WTC11 (cell line): ENCODE data around the gene ZMIZ1. TPM values are rescaled to one million over a fixed set of nuclear protein-coding genes. Genes with fewer than 3 reads are reported as not detected.

Source experiments
- ATAC-seq: fragments of 200-7000 bp; cut with Tn5 transposase; 2 replicates; pipeline ENCODE4 v1.10.0; 2021; ENCODE audit warnings: mild to moderate bottlenecking, moderate library complexity
- CTCF ChIA-PET: fragments of 300-600 bp; sonication (Branson Sonifier 250); formaldehyde crosslinking; loops from one replicate; lab custom pipeline; 2021; ENCODE audit warnings: antibody characterized with exemption; lab: Charles Lee
- POLR2A ChIA-PET: fragments of 350-600 bp; sonication (Branson Sonifier 250); formaldehyde crosslinking; loops from one replicate; lab custom pipeline; 2021; ENCODE audit warnings: antibody characterized with exemption; lab: Charles Lee
- DNase-seq: peaks from one replicate; pipeline ENCODE4 v3.0.0; 2021; ENCODE audit warnings: low spot score
- H3K27ac Mint-ChIP-seq: 2 replicates; pipeline ENCODE4 v1.8.0; 2021; ENCODE audit warnings: mixed read lengths
- H3K27me3 Mint-ChIP-seq: 2 replicates; pipeline ENCODE4 v1.8.0; 2021; ENCODE audit warnings: low read depth, mild to moderate bottlenecking, moderate library complexity, mixed read lengths
- H3K36me3 Mint-ChIP-seq: 2 replicates; pipeline ENCODE4 v1.8.0; 2021; ENCODE audit warnings: mixed read lengths
- H3K4me1 Mint-ChIP-seq: 2 replicates; pipeline ENCODE4 v1.8.0; 2022; ENCODE audit warnings: mixed read lengths
- H3K4me3 Mint-ChIP-seq: 2 replicates; pipeline ENCODE4 v1.8.0; 2021; ENCODE audit warnings: mild to moderate bottlenecking, moderate library complexity, mixed read lengths
- H3K9me3 Mint-ChIP-seq: 2 replicates; pipeline ENCODE4 v1.8.0; 2021; ENCODE audit warnings: mixed read lengths
- ELF4 ChIP-seq: sonication (generic); formaldehyde crosslinking; IDR thresholded peaks from 2 replicates; pipeline ENCODE4 v1.8.1; 2022; ENCODE audit warnings: low read depth, mild to moderate bottlenecking, moderate library complexity, missing genetic modification reagents
- EMX1 ChIP-seq: fragments of 250-450 bp; sonication (Bioruptor Pico); IDR thresholded peaks from 2 replicates; pipeline ENCODE4 v1.8.0; 2021; ENCODE audit warnings: mild to moderate bottlenecking
- ESRRA ChIP-seq: sonication (generic); formaldehyde crosslinking; IDR thresholded peaks from 2 replicates; pipeline ENCODE4 v1.8.1; 2022; ENCODE audit warnings: mild to moderate bottlenecking, missing genetic modification reagents, borderline replicate concordance
- FOXJ3 ChIP-seq: sonication (generic); formaldehyde crosslinking; IDR thresholded peaks from 2 replicates; pipeline ENCODE4 v1.9.0; 2021; ENCODE audit warnings: missing genetic modification reagents, mild to moderate bottlenecking, borderline replicate concordance
- FOXK1 ChIP-seq: sonication (generic); formaldehyde crosslinking; IDR thresholded peaks from 2 replicates; pipeline ENCODE4 v1.8.0; 2022; ENCODE audit warnings: mild to moderate bottlenecking, moderate library complexity, missing genetic modification reagents
- GRHL2 ChIP-seq: fragments of 250-450 bp; sonication (Bioruptor Pico); IDR thresholded peaks from 2 replicates; pipeline ENCODE4 v1.8.0; 2022; ENCODE audit warnings: mild to moderate bottlenecking, moderate library complexity; ENCODE audit not compliant: insufficient replicate concordance, severe bottlenecking
- IRF2 ChIP-seq: sonication (generic); formaldehyde crosslinking; IDR thresholded peaks from 2 replicates; pipeline ENCODE4 v1.8.0; 2022; ENCODE audit warnings: low read depth, missing genetic modification reagents, borderline replicate concordance
- KAT7 ChIP-seq: sonication (generic); formaldehyde crosslinking; IDR thresholded peaks from 2 replicates; pipeline ENCODE4 v1.8.1; 2023; ENCODE audit warnings: missing genetic modification reagents, mild to moderate bottlenecking, borderline replicate concordance
- NR3C1 ChIP-seq: sonication (generic); formaldehyde crosslinking; conservative IDR thresholded peaks from 2 replicates; pipeline ENCODE4 v1.8.1; 2023; ENCODE audit warnings: low read depth, mild to moderate bottlenecking, missing genetic modification reagents
- PRRX2 ChIP-seq: fragments of 250-450 bp; sonication (Bioruptor Pico); IDR thresholded peaks from 2 replicates; pipeline ENCODE4 v1.8.0; 2021; ENCODE audit warnings: mild to moderate bottlenecking
- RORB ChIP-seq: fragments of 250-450 bp; sonication (Bioruptor Pico); IDR thresholded peaks from 2 replicates; pipeline ENCODE4 v1.9.0; 2021; ENCODE audit warnings: mild to moderate bottlenecking
- SMAD3 ChIP-seq: sonication (generic); formaldehyde crosslinking; IDR thresholded peaks from 2 replicates; pipeline ENCODE4 v1.8.0; 2022; ENCODE audit warnings: missing genetic modification reagents, mild to moderate bottlenecking, borderline replicate concordance
- TCF7 ChIP-seq: sonication (generic); formaldehyde crosslinking; IDR thresholded peaks from 2 replicates; pipeline ENCODE4 v1.8.0; 2022; ENCODE audit warnings: mild to moderate bottlenecking, low read depth, missing genetic modification reagents, moderate library complexity
- TP53 ChIP-seq: sonication (generic); formaldehyde crosslinking; IDR thresholded peaks from 2 replicates; pipeline ENCODE4 v1.8.1; 2023; ENCODE audit warnings: mild to moderate bottlenecking, missing genetic modification reagents
- ZBTB21 ChIP-seq: sonication (generic); formaldehyde crosslinking; IDR thresholded peaks from 2 replicates; pipeline ENCODE4 v1.8.1; 2023; ENCODE audit warnings: mild to moderate bottlenecking, missing genetic modification reagents, borderline replicate concordance
- ZNF317 ChIP-seq: sonication (generic); formaldehyde crosslinking; IDR thresholded peaks from 2 replicates; pipeline ENCODE4 v1.8.1; 2023; ENCODE audit warnings: low read depth, mild to moderate bottlenecking, moderate library complexity, missing genetic modification reagents, borderline replicate concordance
- ZNF416 ChIP-seq: fragments of 250-450 bp; sonication (Bioruptor Pico); IDR thresholded peaks from 2 replicates; pipeline ENCODE4 v1.9.0; 2021; ENCODE audit warnings: mild to moderate bottlenecking, inconsistent platforms
- ZNF423 ChIP-seq: fragments of 250-450 bp; sonication (Bioruptor Pico); IDR thresholded peaks from 2 replicates; pipeline ENCODE4 v2.1.2; 2022; ENCODE audit warnings: mild to moderate bottlenecking, moderate library complexity
- total RNA-seq: library from RNA; stranded (reverse); gene quantifications from 3 replicates; pipeline ENCODE4 v1.2.3, GENCODE V29; 2021
- TF ChIP-seq, protein P1 (sequence below): fragments of 250-450 bp; sonication (Bioruptor Pico); conservative IDR thresholded peaks from 2 replicates; pipeline ENCODE4 v1.9.0; 2021; ENCODE audit warnings: mild to moderate bottlenecking
- TF ChIP-seq, protein P2 (sequence below): sonication (generic); formaldehyde crosslinking; IDR thresholded peaks from 2 replicates; pipeline ENCODE4 v1.8.0; 2022; ENCODE audit warnings: mild to moderate bottlenecking, missing genetic modification reagents
- TF ChIP-seq, protein P3 (sequence below): sonication (generic); formaldehyde crosslinking; IDR thresholded peaks from 2 replicates; pipeline ENCODE4 v1.8.1; 2023; ENCODE audit warnings: mild to moderate bottlenecking, missing genetic modification reagents, moderate library complexity
- TF ChIP-seq, protein P4 (sequence below): sonication (generic); formaldehyde crosslinking; IDR thresholded peaks from 2 replicates; pipeline ENCODE4 v1.8.1; 2023; ENCODE audit warnings: mild to moderate bottlenecking, missing genetic modification reagents, moderate library complexity
- TF ChIP-seq, protein P5 (sequence below): fragments of 250-450 bp; sonication (Bioruptor Pico); IDR thresholded peaks from 2 replicates; pipeline ENCODE4 v1.9.0; 2021; ENCODE audit warnings: moderate library complexity, mild to moderate bottlenecking, inconsistent platforms, borderline replicate concordance
- TF ChIP-seq, protein P6 (sequence below): sonication (generic); formaldehyde crosslinking; IDR thresholded peaks from 2 replicates; pipeline ENCODE4 v1.8.0; 2022; ENCODE audit warnings: mild to moderate bottlenecking, missing genetic modification reagents

Gene ZMIZ1
- total RNA-seq, 1 experiment from 2014 or later: 44.4 TPM

DNA sequence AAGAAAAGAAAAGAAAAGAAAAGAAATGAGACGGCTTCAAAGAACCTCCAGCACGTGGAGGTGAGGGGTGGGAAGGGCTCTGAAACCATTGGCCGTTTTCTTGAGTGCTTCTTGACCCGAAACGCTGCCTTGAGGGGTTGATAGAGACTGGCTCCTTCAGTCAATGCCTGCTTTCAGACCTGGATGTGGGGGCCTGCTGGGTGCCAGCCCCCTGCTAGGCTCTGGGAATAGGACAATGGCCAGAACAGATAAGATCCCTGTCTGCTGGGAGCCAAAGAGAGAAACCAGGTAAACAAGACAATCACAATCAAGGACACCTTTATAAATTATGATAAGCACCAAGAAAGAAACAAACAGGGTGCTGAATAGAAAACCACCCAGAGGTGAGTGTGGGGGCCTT, 27.7 kb downstream of the ZMIZ1 start:
- POLR2A ChIA-PET: no interaction called here
- ATAC-seq: no peak
- peak overlapping the region; percentile 44 for H3K27ac Mint-ChIP-seq
- no peaks in the 10 kb centered on the region for H3K9me3 Mint-ChIP-seq
- DNase-seq: no peak
- H3K4me3 Mint-ChIP-seq: no peak overlapping the region
- no peaks in the 10 kb centered on the region for H3K36me3 Mint-ChIP-seq
- no peak for TF ChIP-seq TP53 (CRISPR knock-in tag)
- TF ChIP-seq EMX1 (CRISPR knock-in tag): no peak
- no peak for TF ChIP-seq KAT7 (CRISPR knock-in tag)
- no peak for TF ChIP-seq FOXK1 (CRISPR knock-in tag)
- TF ChIP-seq, protein P1, sequence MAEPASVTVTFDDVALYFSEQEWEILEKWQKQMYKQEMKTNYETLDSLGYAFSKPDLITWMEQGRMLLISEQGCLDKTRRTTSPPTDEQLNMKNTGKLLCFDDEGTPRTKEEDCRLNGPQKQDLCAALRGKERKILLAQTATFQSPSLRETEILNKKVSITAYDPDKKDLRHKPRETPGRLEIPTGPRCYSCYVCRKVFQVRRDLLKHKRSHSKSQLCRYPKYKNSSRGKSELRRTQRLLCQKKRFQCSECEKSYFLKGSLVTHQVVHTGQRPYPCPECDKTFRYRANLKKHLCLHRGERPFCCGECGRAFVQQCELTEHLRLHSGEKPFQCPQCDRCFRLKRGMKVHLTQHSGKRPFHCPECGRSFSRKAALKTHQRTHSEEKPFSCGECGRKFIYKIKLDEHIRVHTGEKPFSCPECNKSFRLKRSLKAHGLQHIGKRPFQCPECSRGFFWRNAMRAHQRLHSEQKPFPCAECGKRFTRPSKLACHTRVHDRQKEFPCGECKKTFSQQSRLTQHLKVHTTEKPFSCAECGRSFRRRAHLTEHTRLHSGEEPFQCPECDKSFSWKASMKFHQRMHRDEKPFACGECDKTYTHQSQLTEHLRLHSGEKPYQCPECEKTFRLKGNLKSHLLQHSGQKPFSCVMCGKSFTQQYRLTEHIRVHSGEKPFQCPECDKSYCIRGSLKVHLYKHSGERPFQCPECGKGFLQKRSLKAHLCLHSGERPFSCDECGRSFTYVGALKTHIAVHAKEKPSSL (CRISPR knock-in tag): no peak
- TF ChIP-seq, protein P2, sequence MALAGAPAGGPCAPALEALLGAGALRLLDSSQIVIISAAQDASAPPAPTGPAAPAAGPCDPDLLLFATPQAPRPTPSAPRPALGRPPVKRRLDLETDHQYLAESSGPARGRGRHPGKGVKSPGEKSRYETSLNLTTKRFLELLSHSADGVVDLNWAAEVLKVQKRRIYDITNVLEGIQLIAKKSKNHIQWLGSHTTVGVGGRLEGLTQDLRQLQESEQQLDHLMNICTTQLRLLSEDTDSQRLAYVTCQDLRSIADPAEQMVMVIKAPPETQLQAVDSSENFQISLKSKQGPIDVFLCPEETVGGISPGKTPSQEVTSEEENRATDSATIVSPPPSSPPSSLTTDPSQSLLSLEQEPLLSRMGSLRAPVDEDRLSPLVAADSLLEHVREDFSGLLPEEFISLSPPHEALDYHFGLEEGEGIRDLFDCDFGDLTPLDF (CRISPR knock-in tag): no peak
- no peak for TF ChIP-seq ZBTB21 (CRISPR knock-in tag)
- no peak for TF ChIP-seq ELF4 (CRISPR knock-in tag)
- TF ChIP-seq, protein P3, sequence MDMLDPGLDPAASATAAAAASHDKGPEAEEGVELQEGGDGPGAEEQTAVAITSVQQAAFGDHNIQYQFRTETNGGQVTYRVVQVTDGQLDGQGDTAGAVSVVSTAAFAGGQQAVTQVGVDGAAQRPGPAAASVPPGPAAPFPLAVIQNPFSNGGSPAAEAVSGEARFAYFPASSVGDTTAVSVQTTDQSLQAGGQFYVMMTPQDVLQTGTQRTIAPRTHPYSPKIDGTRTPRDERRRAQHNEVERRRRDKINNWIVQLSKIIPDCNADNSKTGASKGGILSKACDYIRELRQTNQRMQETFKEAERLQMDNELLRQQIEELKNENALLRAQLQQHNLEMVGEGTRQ (CRISPR knock-in tag): no peak
- TF ChIP-seq NR3C1 (CRISPR knock-in tag): no peak
- TF ChIP-seq SMAD3 (CRISPR knock-in tag): no peak
- no peak for TF ChIP-seq RORB
- no peak for TF ChIP-seq GRHL2 (CRISPR knock-in tag)
- TF ChIP-seq, all 79 proteins: peak for 0
- Mint-ChIP-seq H3K27me3 (no peaks in the 10 kb centered on the region), H3K4me1 (peaks cover 73% of the 10 kb centered on the region)
- CTCF ChIA-PET: no interaction called here

DNA sequence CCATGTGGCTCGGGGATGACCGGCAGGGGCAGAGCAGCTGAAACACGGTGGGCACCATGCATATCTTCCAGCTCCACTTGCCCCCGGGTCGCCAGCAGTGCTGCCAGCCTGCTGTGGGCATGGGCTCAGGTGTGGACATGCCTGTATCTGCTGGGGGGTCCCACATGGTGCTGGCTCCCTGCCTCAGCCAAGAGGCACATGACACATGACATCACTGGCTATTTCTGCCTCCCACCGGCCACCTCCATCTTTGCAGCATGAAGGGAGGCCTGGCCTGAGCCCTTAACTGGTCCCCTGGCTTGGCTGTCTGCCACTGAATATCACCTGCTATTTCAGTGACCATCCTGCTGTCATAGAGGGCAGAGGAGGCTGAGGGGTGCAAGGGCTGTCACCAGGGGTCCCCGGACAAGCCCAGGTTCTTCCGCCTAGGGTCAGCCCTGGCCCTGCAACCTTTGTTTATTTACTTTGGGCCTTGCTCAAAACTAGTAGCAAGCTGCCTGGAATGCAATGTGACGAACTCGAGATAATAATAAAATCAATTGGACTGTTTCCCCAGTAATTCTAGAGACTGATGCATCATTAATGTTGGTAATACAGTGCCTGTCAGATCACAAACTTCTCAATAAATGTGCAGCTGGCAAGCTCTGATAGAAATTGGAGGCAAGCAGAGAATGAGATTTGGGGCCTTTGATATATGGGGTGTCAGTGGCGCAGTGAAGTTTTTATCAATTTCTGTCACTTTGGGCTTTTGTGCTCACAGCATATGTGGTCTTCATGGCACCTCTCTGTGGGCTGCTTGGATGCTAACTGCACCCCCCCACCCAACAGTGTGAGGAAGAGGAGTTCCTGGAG, 28.5 kb downstream of the ZMIZ1 start:
- TF ChIP-seq IRF2 (no peak), ZNF423 (CRISPR knock-in tag) (no peak), RORB (no peak), FOXJ3 (CRISPR knock-in tag) (no peak), ZNF416 (CRISPR knock-in tag) (no peak), PRRX2 (no peak), ESRRA (CRISPR knock-in tag) (no peak), ZNF317 (no peak), TCF7 (CRISPR knock-in tag) (no peak)
- TF ChIP-seq, protein P4, sequence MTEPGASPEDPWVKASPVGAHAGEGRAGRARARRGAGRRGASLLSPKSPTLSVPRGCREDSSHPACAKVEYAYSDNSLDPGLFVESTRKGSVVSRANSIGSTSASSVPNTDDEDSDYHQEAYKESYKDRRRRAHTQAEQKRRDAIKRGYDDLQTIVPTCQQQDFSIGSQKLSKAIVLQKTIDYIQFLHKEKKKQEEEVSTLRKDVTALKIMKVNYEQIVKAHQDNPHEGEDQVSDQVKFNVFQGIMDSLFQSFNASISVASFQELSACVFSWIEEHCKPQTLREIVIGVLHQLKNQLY (CRISPR knock-in tag): no peak
- TF ChIP-seq, protein P5, sequence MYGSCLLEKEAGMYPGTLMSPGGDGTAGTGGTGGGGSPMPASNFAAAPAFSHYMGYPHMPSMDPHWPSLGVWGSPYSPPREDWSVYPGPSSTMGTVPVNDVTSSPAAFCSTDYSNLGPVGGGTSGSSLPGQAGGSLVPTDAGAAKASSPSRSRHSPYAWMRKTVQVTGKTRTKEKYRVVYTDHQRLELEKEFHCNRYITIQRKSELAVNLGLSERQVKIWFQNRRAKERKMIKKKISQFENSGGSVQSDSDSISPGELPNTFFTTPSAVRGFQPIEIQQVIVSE: no peak
- TF ChIP-seq, protein P6, sequence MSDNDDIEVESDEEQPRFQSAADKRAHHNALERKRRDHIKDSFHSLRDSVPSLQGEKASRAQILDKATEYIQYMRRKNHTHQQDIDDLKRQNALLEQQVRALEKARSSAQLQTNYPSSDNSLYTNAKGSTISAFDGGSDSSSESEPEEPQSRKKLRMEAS: no peak
- TF ChIP-seq, protein P1 (CRISPR knock-in tag): no peak
- TF ChIP-seq, all 79 proteins: peak for 0
- H3K36me3 Mint-ChIP-seq: no peaks in the 10 kb centered on the region
- H3K4me3 Mint-ChIP-seq: no peak overlapping the region
- H3K4me1 Mint-ChIP-seq: peaks cover 78% of the 10 kb centered on the region
- 0 out of 2 replicates have a peak overlapping the region, but pooled peaks have one; percentile 43 for H3K27ac Mint-ChIP-seq
- H3K9me3 Mint-ChIP-seq: no peaks in the 10 kb centered on the region
- ChIA-PET POLR2A (no interaction called here), CTCF (interaction anchor here (0.5 to 1.7 kb wide), 2 partner anchors 98 to 108 kb away, joined by 7 to 8 read pairs; no protein-coding TSS in a partner anchor)
- ATAC-seq: no peak
- no peak for DNase-seq
- no peaks in the 10 kb centered on the region for H3K27me3 Mint-ChIP-seq
